Fibroblast of skin of back (primary cell): ENCODE results near the gene ATP11B.
"Not testable (repeated sequence)": the region's sequence is repeated elsewhere in the genome, so short reads cannot be mapped to it uniquely, and the experiment has no call there.

Experiments used
- DNase-seq: peaks from one replicate; pipeline ENCODE4 v3.0.0-alpha.2; 2013

The ATP11B gene

DNA sequence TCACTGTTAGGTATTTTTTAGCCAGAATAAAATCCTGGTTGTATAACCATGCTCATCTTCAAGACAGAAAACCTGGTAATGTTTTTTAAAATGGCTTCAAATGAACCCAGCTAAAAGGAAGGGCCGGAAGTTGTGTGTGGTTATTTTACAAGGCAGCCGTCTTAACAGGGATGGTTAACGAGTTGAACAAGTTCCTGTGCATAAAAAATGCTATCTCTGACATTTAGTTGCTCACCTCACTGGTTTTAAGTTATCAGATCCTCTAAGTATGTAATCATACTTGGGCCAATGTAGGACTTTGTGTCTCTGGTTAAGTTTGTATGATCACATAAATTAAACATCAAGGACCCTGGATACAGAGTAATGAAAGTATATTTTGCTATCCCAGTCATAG lies 2.1 kb downstream of the ATP11B start:
- no peak for DNase-seq

DNA sequence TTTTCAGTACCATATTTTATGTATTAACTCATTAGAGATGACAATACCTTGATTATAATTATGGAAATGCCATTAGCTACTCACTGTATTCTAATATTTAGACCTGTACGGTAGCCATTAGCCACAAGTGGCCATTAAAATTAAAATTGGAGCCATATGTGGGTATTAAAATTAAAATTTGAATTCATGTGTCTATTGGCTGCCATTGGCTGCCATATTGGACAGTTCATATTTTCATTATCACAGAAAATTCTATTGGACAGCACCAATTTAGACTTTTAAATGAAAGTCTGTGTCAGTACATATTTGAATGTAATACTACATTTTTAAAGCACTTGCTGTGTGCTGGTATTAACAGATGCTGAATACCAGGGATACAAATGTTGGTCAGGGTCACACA lies 3.0 kb downstream of the ATP11B start:
- no peak for DNase-seq

DNA sequence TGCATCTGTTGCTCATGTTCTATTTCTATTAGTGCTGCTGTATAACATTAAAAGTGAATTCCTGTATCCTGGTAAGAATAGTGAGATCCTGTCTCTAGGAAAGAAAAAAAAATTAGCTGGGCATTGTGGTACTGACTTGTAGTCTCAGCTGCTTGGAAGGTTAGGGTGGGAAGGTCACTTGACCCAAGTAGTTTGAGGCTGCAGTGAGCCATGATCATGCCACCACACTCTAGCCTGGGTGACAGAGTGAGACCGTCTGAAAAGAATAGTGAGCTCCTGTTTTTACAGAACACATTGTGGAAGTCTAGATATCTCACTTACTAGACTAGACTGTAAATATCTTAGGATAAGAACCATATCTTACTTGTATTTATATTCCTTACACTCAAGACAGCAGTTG lies 4.6 kb downstream of the ATP11B start:
- no peak for DNase-seq

DNA sequence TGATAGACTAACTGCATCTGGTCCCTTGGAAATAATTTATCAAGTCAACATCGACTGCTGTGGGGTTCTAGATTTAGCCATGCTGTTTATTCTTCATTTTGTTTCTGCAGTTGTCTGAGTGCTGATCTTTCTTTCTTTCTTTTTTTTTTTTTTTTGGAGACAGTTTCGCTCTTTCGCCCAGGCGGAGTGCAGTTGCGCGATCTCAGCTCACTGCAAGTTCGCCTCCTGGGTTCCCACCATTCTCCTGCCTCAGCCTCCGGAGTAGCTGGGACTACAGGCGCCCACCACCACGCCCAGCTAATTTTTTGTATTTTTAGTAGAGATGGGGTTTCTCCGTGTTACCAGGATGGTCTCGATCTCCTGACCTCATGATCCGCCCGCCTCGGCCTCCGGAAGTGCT lies 5.8 kb downstream of the ATP11B start:
- DNase-seq = not testable (repeated sequence)

DNA sequence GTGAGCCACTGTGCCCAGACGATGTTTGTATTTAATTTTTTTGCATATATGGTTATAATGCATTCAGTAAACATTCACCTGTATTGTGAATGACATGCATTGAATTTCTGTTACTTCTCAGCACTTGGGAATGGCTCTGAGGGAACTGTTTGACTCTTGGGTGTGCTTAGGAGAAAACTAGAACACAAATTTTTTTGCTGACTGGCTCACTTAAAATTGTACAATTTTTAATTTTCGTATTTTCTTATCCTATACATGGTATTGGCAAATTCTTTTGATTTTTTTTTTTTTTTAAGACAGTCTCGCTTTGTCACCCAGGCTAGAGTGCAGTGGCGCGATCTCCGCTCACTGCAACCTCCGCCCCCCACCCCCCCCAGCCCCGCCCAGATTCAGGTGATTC lies 7.2 kb downstream of the ATP11B start:
- no peak for DNase-seq

- DNase-seq = no peak
Measured at GRCh38 chr3:182802413-182803390, 9.4 kb downstream of the ATP11B start.

DNA sequence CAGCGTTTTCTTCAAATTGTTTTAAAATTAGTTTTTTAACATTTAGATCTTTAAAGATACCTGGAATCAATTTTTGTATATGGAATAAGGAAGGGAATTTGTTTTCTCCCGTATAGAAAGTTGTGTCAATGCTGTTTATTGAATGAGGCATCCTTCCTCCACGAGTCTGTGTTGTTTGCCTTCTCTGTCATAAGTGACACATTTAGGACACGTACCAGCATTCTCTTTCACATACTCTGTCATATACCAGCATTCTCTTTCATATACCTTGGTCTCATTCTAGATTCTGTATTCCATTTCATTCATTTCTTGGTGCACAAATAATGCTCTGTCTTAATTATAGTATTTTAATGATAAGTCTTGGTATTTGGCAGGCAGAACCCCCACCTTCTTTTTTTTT lies 10.3 kb downstream of the ATP11B start:
- DNase-seq = no peak

- DNase-seq = no peak
Measured at GRCh38 chr3:182807061-182807460, 13.8 kb downstream of the ATP11B start.

DNA sequence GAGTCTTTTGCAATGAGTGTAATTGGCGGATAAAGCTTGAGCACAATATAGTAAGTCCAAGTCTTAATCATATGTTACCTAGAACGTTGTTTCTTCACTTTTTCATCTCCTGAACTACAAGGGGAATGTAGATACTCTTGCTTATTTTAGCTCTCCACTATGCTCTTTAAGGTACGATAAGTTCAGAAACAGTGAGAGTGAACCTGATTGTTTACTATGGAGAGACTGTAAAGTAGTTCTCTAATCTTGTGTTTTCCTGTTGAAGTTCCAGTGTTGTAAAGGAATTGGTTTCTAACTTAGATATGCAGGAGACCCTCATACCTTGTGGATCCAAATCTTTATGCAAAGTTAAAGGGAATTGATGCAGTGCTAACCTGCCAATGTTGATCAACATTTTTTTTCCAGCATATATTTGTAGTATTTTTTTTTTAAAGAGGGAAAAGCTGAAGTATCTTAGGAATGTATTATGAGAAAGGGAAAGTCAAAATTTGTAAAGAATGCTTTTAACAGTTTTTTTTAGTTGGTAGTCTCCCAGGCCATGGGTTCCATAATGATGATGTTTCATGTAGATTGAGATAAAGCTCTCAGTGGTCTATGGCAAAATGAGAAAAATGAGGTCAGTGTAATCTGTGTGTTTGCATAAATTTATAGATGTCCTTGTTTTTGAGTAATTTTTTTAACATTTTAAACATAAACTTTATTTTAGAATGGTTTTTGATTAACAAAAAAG lies 14.9 kb downstream of the ATP11B start:
- DNase-seq = peak; percentile 62

DNA sequence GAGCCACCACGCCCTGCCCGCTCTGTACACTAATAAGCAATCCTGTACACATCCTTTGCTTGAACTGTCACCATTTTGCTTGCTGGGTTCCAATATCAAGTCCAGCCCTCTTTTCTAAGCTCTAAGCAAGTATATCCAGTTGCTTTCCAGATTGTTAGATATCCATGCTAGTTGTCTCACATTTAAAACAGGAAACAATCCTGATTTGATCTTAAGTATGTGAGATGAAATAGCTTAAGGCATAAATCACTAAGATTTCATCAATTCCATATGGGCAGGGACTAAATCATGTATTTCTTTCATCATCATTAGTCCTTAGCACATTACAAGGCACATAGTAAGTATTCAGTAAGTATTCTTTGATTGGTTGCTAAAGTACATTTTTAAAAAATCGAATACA lies 16.2 kb downstream of the ATP11B start:
- peak; percentile 34 for DNase-seq

- DNase-seq = peak; percentile 56
Measured at GRCh38 chr3:182810574-182811268, 17.4 kb downstream of the ATP11B start.

DNA sequence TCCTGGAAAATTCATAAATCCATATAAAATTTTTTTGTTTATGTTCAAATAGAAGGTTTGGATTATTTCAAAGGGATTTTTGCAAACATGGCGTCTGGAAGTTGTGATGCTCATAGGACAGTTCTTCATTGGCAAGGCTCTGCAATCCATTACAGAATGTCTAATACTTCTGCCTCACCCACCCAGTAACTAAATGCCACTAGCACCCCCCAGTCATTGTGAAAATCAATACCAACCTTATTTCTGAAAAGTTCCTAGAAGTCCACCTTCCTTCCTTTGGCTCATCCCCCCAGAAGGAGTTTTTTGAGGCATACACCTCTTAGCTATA lies 17.9 kb downstream of the ATP11B start:
- no peak for DNase-seq

GRCh38 chr3:182812123-182812522 lies 18.8 kb downstream of the ATP11B start:
- no peak for DNase-seq

- peak; percentile 20 for DNase-seq
Measured at GRCh38 chr3:182814419-182815062, 21.2 kb downstream of the ATP11B start.

GRCh38 chr3:182816181-182816580 lies 22.9 kb downstream of the ATP11B start:
- DNase-seq = no peak

- no peak for DNase-seq
Measured at GRCh38 chr3:182818296-182818978, 25.1 kb downstream of the ATP11B start.

- no peak for DNase-seq
Measured at GRCh38 chr3:182821221-182821981, 28.1 kb downstream of the ATP11B start.

DNA sequence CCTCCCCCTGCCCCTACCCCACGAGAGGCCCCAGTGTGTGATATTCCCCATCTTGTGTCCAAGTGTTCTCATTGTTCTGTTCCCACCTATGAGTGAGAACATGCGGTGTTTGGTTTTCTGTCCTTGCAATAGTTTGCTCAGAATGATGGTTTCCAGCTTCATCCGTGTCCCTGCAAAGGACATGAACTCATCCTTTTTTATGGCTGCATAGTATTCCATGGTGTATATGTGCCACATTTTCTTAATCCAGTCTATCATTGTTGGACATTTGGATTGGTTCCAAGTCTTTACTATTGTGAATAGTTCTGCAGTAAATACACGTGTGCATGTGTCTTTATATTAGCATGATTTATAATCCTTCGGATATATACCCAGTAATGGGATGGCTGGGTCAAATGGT lies 29.0 kb downstream of the ATP11B start:
- DNase-seq = not testable (repeated sequence)

- DNase-seq = no peak
Measured at GRCh38 chr3:182824957-182825356, 31.7 kb downstream of the ATP11B start.

GRCh38 chr3:182829761-182830405 lies 36.6 kb downstream of the ATP11B start:
- DNase-seq = no peak
